GM18498 (cell line): Measurements from ENCODE around the gene S100A14.

Source experiments
- ATAC-seq: cut with Tn5 transposase; IDR thresholded peaks from one replicate; pipeline ENCODE4 v1.9.1; 2021; ENCODE audit warnings: mild to moderate bottlenecking, moderate library complexity; ENCODE audit not compliant: unreplicated experiment

The S100A14 gene

DNA sequence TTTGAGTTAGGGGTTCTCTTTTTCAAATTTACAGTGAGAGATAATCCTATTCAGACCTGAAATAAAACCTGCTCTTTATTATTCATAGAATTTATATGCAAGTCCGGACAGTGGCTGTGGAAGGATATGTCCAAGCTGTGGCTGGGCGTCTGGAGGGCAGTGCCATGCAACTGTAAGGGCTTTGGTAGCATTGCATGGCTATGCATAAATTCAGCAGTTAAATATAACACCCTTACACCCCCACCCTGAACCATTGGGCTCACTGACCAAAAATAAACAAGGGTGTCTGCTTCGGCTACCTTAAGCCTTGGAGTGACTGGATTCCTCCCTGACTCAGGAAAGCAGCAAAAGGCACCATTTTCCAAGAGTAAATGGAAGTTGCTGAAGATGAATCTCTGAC is 23.2 kb upstream of the S100A14 start:
- ATAC-seq = no peak

DNA sequence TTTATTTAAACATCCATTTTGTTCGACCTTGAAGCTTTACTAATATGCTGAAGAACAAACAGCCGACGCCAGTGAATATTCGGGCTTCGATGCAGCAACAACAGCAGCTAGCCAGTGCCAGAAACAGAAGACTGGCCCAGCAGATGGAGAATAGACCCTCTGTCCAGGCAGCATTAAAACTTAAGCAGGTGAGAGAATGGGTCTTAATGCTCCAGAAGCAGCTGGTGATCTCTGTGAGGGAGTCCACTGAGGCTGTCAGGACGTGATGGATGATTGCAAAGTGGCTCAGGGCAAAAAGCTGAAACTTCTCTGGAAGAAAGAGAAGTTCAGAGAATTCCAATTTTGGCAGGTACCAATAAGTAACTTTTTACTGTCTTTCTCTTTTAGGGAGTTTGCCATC is 22.1 kb upstream of the S100A14 start:
- no peak for ATAC-seq

DNA sequence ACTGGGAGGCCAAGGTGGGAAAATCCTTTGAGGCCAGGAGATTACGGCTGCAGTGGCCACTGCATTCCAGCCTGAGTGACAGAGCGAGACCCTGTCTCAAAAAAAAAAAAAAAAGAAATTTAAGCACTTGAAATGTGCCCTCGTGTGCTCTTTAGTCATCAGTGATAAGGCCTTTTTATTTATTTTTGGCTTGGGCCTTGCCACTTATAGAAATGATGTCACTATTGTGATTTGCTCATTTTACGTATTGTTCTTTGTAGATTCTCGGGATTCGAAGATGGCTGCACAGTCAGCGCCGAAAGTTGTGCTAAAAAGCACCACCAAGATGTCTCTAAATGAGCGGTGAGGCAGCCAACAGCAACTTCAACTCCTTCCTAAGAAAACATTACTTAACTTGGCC is 20.2 kb upstream of the S100A14 start:
- ATAC-seq = no peak

DNA sequence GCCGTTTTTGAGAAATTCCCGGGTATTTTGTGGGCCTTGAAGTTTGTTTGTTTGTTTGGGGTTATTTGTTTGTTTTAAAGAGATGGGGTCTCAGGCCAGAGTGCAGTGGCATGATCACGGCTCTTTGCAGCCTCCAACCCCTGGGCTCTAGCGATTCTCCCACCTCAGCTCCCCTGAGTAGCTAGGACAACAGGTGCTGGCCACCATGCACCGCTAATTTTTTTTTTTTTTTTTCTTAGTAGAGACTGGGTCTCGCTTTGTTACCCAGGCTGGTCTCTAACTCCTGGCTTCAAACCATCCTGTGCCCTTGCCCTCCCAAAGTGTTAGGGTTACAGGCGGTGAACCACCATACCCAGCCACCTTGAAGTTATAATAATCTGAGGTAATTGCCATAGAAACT is 19.7 kb upstream of the S100A14 start:
- ATAC-seq = no peak

DNA sequence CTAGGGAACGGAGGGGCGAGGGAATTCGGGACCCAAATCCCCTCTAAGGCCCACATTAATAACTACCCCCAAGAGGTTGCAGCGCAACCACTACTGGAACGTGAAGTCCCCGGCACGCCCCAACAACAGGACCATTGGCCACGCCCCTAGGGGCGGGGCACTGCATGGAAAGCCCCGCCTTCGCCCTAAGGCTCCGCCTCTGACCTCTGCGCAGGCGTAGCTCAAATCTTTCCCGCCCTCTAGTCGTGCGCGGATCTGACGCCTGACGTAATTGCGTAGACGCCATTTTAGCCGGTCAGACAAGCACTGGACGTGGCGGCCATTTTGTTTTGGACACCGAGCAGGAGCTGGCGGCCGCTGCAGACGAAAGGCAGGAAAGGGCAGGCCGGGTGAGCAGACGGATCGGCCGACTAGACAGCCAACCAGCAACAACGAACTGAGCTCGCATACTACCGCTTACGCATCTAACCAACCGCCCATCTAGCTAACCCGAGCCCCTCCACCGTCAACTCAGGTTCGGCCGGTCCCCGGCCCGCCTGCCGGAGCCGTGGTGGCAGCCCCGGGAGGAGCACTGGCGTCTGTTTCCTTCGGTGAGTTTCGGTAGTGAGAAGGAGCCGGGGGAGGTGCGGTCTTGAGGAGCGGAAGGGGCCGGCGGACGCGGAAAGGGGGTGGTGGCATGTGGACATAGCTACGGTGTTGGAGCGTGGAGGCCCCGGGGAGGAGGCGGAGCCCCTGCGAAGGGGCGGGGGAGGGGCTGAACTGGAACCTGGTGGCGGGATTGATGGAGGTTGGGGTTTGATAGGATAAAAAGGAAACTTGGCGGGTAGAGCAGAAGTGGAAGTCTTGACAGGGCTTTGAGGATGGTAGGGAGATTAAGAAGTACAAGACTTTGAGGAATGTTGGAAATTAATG is 17.9 kb upstream of the S100A14 start, which contains the start of gene CHTOP:
CHTOP (plus strand) TSS at position 313 of the 912 bp plus-strand sequence. CDS start 2,523 bp downstream, outside the sequence.
- peak; percentile 85 for ATAC-seq

DNA sequence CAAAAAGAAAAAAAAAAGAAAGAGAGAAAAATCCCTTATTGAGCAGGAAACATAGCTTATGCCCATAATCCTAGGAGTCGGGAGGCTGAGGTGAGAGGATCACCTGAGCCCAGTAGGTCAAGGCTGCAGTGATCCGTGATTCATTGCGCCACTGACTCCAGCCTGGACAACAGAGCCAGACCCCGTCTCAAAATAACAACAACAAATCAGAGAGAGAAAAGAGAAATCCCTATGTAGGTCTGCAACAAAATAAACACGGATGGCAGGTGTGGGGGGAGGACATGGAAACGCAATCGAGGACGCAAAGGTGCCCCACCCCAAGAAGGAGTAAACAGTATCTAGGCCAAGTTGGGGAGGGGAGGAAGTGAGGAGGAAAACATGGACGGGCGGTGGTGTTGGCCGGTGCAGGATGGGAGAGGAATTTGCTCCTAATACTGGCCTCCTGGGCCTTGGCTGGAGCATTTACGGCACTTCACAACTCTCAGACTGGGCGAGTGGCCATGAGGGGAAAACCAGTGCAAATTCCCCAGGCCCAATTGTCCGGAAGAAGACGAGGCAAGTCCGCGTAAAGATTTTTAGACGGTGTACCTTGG is 17.1 kb upstream of the S100A14 start:
- ATAC-seq = no peak

DNA sequence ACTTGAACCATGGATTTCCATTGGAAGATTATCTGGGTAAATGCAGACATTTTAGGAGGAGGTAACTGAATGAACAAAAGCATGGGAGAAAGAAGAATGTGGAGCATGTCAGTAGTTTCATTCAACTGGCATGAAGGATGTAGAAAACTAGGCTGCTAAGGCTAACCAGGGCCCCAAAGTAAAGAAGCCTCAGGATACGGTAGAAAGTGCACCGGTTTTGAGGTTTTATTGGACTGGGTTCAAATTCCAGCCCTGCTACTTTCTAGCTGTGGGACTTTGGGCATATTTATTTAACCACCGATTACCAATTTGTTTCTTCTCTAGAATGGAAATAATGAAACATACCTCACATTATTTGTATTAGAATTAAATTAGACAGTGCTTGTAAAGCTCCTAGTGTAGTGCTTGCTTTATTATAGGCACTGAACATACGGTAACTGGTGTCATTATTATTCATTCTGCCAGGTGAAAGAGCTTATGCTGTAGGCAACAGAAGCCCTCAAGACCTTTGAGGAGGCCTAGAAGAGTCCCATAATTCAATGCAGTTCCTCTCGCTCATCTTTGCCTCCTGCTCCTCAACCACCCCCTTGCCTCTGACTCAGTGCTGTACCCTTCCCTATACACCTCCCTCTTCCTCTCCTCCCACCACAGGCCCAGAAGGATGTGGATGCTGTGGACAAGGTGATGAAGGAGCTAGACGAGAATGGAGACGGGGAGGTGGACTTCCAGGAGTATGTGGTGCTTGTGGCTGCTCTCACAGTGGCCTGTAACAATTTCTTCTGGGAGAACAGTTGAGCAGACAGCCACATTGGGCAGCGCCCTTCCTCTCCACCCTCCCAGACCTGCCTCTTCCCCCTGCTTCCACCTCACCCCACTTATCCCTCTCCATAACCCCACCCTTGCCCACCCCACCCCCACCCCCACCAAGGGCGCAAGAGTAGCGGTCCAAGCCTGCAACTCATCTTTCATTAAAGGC is 15.2 kb upstream of the S100A14 start:
- no peak for ATAC-seq

DNA sequence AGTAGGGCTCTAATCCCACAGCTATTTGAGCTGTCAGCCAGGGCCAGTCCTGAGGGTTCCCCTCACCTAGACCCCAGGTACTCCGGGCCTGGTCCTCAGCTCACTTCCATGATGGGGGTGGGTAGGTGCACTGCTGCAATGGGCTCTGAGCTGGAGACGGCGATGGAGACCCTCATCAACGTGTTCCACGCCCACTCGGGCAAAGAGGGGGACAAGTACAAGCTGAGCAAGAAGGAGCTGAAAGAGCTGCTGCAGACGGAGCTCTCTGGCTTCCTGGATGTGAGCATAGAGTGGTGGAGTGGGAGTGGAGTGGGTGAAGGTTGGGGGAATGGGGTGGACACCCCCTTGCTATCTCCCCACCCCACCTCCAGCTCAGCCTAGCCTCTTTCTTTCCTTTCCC is 14.3 kb upstream of the S100A14 start:
- ATAC-seq = no peak

DNA sequence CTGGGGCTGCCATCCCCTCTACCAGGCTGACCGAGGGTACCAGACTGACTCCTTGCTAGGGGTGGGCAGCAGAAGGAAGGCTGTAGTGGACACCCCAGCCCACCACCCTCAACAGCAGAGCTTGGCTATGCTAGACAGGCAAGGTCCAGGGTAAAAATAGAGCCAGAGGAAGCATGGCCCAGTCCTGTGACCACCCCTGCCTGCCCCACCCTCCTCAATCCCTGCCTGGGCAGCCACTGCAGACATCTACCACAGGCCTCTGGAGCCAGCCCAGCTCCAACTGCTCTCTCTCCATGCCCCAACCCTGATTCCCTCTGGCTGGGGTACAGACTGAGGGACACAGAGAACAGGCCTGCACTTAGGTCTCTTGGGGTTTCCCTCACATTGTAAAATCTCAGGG is 13.8 kb upstream of the S100A14 start:
- ATAC-seq = no peak

DNA sequence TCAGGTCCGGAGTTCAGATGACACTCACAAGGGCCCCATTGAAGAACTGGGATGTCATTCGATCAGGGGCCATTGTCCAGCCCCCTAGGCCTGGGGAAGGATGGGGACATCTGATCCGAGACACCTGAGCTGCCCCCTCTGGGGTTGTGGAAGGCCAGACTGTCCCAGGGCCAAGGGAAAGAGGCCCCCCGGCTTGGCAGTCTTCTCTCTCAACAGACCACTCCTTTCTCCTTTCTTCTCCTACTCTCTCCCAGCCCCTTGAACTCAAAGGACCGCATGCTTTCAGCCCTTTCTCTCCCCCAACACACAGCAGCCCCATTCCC is 13.2 kb upstream of the S100A14 start:
- no peak for ATAC-seq

DNA sequence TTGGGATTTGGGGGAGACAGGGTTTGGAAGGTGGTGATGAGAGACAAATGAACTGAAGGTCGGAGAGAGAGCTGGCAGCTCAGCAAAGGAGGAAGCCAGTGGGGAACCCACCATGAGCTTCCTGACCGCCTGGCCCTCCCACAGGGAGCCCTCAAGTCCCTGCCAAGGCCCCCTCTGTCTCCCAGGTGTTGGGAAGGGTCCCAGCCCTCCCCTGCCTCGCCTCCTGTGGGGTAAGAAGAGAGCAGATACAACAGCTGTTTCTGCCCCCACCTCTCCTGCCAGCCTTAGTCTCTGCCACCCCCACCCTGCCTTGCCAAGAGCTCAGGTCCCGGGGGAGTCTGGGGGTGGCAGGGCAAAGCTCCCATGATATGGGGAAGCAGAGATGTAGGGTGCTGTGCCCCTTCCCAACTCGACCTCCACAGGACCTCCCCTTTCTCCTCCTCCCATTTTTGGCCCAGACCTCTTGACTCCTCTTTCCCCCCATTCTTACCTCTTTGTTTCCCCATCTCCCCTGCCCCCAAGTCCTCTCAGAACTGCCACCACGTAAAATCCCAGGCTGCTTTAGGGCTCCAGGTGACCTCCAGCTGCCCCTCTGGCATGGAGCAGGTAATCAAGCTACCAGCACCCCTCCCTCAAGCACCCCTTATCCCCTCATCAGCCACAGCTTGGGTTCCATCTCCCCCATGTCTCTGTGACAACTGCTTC is 12.7 kb upstream of the S100A14 start:
- no peak for ATAC-seq

DNA sequence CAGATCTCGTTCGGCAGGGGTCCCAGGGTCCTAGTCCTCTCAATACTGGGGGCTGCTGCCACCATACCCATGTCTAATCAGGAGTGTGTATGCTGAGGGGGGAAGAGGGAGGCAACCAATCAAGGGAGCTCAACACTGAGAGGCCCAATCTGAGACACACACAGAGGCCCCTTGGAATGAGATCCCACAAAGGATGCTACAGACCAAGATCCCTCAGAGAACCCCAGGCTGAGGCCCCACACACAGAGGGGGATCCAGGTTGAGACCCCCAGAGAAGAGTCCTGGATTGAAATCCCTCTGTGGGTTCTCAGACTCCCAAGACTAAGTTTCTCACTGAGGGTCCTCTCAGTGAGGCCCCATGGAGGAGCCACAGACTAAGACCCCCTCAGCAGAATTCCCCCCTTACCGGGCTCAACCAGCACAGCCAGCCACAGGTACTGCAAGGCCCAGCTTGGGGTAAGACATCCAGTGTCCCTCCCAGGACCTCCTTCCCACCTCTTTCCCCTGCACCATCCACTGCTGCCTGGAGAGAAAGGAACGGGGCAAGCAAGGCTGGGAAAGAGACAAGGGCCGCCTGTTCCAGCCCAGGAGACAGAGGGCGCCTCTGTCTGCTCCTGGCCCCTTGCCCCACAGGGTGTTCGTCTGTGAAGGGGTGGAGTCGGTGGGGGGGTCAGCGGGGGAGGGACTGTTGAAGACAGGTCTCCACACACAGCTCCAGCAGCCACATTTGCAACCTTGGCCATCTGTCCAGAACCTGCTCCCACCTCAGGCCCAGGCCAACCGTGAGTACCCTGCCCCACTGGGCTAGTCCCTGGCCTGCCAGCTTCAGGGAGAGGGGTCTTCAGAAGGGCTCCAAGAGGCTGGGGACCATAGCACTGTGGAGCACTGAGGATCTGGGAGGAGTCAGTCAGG is 11.8 kb upstream of the S100A14 start, which contains the start of gene S100A1:
S100A1 (plus strand) TSS at position 720 of the 912 bp plus-strand sequence. CDS start 2,088 bp downstream, outside the sequence.
- ATAC-seq = no peak

DNA sequence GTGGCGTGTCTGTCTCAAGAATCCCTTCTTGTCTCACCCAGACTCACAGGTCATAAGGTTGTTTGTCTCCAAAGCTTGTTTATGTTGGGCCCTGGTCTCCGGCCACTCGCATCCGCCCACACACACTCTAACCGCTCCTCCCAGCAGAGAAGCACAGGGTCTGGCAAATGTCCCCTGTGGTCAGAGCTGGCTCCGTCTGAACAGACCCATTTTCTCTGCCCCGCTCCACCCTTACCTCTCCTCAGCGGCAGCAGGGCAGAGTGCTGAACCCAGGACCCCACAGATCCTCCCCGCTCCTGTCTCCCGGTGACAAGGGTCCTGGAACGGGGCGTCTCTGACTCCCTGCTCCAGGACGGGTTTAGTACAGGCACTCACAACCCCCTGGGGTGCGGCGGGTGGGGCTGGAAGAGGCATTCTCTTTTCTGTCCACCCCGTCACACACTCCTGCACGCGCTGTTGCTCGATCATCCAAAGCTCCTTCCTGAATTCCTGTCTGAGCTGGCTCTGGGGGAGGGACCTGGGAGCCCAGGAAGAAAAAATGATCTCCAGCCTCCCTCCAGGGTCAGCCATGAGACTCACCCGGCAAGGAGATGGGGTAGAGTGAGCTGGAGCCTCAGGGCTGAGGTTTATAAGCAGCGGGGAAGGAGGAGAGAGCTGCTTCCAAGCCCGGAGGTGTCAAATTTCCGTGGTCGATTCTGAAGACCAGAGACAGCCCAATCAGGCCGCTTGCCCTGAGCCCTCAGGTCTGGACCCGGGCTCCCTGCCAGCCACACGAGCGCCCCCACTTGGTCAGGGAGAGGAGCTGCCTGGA is 11.0 kb upstream of the S100A14 start, which contains the start of gene S100A13:
S100A13 (minus strand) TSS at position 602 of the 811 bp plus-strand sequence. CDS start 1,033 bp downstream, outside the sequence.
- no peak for ATAC-seq

DNA sequence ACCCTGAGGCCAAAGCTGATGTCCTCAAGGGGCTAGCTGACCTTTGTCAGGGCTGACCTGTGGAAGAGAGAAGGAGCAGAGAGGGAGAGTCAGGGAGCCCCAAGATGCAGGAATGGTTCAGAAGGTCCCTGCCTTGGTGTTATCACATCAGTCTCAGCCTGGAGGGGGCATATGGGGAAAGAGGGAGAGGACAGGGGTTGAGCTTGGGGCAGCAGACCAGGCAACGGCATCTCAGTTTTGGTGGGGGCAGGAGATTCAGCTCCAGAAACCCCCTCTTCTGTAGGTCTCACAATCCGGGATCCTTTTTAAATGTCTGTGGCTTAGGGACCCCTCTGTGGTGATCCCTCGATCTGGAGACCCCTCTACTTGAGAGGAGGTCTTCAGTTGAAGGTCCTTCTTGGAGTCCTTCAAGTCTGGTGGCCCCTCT is 10.4 kb upstream of the S100A14 start:
- ATAC-seq = no peak

DNA sequence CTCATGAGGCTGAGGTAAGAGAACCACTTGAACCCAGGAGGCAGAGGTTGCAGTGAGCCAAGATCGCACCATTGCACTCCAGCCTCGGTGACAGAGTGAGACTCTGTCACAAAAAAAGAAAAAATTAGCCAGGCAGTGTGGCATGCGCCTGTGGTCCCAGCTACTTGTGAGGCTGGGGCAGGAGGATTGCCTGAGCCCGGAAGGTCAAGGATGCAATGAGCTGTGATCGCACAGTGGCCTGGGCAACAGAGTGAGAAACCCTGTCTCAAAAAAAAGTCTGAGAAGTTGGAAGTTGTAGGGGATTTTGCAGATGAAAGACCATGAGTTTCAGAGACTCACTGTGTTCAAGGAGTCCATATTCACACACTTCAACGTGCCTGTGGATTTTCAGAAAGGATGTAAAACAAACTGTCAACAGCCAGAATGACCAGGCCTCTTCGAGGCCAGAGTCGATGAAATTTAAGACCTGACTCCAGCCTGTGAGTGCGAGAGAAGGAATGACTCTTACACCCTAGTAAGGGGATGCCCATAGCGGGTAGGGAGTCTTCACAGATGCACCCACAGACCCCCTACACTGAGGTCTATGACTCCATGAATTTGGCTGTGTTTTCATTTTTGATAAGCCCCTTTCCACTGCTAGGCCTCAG is 9.0 kb upstream of the S100A14 start:
- ATAC-seq = no peak

DNA sequence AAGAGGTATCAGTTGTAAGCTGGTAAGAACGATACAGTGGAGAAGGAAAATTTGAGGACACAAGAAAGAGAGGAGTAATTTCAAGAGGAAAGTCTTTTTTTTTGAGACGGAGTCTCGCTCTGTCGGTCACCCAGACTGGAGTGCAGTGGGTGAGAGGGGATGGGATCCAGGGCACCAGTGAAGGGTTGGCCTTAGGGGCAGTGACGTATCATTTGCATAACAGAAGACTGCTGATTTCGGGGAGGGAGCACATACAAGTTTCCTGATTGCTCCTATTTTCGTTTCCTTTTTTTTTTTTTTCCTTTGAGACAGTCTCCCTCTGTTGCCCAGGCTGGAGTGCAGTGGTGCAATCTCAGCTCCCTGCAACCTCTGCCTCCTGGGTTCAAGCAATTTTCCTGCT is 7.0 kb upstream of the S100A14 start:
- no peak for ATAC-seq

DNA sequence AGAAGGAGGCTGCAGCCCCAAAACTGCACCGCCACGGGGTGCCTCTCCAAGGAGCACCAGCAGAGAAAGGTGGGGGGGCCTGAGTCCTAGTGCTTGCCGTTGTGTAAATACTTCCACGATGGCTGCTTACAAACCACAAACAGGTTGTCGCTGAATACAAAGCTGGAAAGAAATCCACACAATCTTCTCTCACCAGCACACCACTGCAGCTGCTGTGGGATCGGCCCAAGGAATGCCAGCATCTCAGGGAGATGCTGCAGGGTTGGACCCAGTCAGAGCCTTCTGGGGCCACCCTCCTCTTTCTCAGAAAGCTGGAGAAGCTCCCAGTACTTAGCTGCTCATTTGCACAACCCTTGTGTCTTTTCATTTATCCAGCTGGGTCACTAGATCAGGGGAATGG is 3.0 kb upstream of the S100A14 start:
- no peak for ATAC-seq

DNA sequence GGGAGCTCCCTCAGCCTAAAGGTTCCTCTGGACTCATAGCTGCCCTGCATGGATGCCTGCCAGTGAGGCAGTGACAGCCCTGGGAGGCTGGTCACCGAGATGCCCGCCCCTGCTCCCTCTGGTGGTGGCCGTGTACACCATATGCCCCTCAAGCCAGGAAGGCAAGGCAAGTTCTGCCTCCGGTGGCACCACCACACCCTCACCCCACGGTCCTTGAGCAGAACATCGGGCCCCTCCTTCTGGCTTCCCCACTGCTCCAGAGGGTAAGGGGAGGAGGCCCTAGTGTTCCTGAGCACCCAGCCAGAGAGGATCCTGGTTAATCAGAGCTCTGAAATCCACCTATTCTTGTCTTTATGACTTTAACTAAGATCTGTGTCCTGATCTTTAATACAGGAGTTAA is 1.5 kb upstream of the S100A14 start:
- peak; percentile 82 for ATAC-seq
